ENCODE data around the gene UGCG. TPM values are rescaled to one million over a fixed set of nuclear protein-coding genes. Genes with fewer than 3 reads are reported as not detected.
A peak's percentile ranks its signal among the peaks of the same experiment; 100 is the strongest.

UGCG gene
- total and polyA plus RNA-seq, 9 of the 15 experiments (the other 6 are each of a cell fraction or from before 2014, with no cell fraction given) = 20.0 to 40.3 (median 29.2) TPM

DNA sequence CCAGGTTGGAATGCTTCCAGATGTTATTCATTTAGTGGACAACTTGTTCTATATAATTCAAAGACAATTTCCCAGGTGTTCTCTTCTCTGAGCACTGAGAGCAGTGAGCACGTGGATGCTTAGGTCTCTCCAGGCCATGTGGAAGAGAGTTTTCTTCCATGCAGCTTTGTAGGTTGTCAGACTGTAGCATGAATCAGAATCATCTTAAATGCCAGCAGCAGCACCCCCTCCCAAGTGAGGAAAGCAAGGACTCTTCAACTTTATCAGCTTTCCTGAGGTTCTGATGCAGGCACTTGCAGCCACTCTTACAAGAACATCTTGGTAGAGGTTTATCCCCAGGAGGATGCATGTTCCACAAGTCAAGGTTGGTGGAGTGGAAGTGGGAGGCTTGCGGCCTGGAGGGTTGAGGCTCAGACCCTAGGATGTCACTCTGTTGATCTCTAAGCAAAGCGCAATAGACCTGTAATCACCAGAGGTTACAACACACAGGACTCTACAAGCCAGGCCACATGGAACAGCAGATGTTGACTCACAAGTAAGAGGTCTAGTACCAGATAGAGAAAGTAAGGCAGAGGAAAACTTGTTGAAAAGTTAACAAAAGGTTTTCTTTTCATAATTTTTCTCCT, 47.7 kb downstream of the UGCG start:
- Histone ChIP-seq H3K27ac (ENCODE audit: extremely low read depth, low read depth, low read length) (no peak overlapping the region), H3K79me2 (ENCODE audit: control insufficient read depth, insufficient read depth, low read length) (no peaks in the 10 kb centered on the region), H3K9me1 (ENCODE audit: control insufficient read depth, insufficient read depth, low read length) (no peaks in the 10 kb centered on the region), H3K9ac (ENCODE audit: insufficient read depth in 1 of 2, low read depth in 2 of 2, low read length in 2 of 2) (no peak overlapping the region), H3K4me1 (replicated peaks in 1 of 2; ENCODE audit: control insufficient read depth in 2 of 2, insufficient read depth in 2 of 2, low read length in 2 of 2) (no peaks in the 10 kb centered on the region; a peak in 1 of 5 replicates), H3K9me3 (replicated peaks; ENCODE audit: control insufficient read depth, insufficient read depth, low read depth, low read length) (no peaks in the 10 kb centered on the region), H3K36me3 (ENCODE audit: control insufficient read depth, insufficient read depth, low read length) (no peaks in the 10 kb centered on the region), H2AFZ (ENCODE audit: low read depth, low read length) (no peak overlapping the region; the same call in 1 of the 2 replicates), H3K4me3 (no peak overlapping the region), H4K20me1 (replicated peaks; ENCODE audit: control insufficient read depth, insufficient read depth, low read length) (no peaks in the 10 kb centered on the region), H3K4me2 (ENCODE audit: insufficient read depth, low read length) (no peak overlapping the region), H3K27me3 (ENCODE audit: control insufficient read depth in 2 of 2, insufficient read depth in 2 of 2, low read length in 2 of 2) (no peaks in the 10 kb centered on the region)
- 48% methylated on average over 3 of the region's 3 CpGs for WGBS (ENCODE audit: insufficient coverage, low coverage, missing lambda C conversion rate)
- CTCF ChIA-PET (ENCODE audit: low intra/inter-chr PET ratio) = no interaction called here
- POLR2A ChIA-PET = interaction anchor here (0.7 to 1.4 kb wide), 4 partner anchors 9 to 28 kb away, joined by 3 to 7 read pairs (median 4); no protein-coding TSS in a partner anchor
- DNase-seq (ENCODE audit: extremely low read depth in 1 of 4, low spot score in 3 of 4) = no peak
- FAIRE-seq = no peak
- ATAC-seq = peak; percentile 68
- intact Hi-C loops (cut with micrococcal nuclease) (no loop called here), in situ Hi-C loops (cut with MboI) (no loop called here)
- TF ChIP-seq YBX1 (IDR thresholded peaks at IDR 0.05) (no peak), MXI1 (IDR thresholded peaks at IDR 0.05; ENCODE audit: low read depth, low read length) (no peak), SAFB (IDR thresholded peaks at IDR 0.05; ENCODE audit: borderline replicate concordance, low read depth, low read length) (no peak), MYNN (IDR thresholded peaks at IDR 0.05) (no peak), MYNN (CRISPR knock-in tag; IDR thresholded peaks at IDR 0.05) (no peak), ARID2 (IDR thresholded peaks at IDR 0.05) (no peak), KDM1A (IDR thresholded peaks at IDR 0.05) (no peak), ZNF384 (IDR thresholded peaks at IDR 0.05; ENCODE audit: low read depth, low read length) (no peak), CHCHD3 (CRISPR knock-in tag; IDR thresholded peaks at IDR 0.05) (no peak), PRMT5 (CRISPR knock-in tag; IDR thresholded peaks at IDR 0.05) (no peak), CEBPB (tag; IDR thresholded peaks at IDR 0.05) (peak; percentile 32; the same call in 1 of the 2 replicates), ESRRA (IDR thresholded peaks at IDR 0.05; ENCODE audit: borderline replicate concordance, low read depth) (no peak), ZNF133 (CRISPR knock-in tag; IDR thresholded peaks at IDR 0.05) (no peak), CEBPG (CRISPR knock-in tag; IDR thresholded peaks at IDR 0.05) (peak; percentile 58), CEBPG (tag; conservative IDR thresholded peaks at IDR 0.05 in 1 of 2, IDR thresholded peaks at IDR 0.05 in 1 of 2) (no peak; a peak in 1 of 4 replicates)
- TF ChIP-seq, protein P1, sequence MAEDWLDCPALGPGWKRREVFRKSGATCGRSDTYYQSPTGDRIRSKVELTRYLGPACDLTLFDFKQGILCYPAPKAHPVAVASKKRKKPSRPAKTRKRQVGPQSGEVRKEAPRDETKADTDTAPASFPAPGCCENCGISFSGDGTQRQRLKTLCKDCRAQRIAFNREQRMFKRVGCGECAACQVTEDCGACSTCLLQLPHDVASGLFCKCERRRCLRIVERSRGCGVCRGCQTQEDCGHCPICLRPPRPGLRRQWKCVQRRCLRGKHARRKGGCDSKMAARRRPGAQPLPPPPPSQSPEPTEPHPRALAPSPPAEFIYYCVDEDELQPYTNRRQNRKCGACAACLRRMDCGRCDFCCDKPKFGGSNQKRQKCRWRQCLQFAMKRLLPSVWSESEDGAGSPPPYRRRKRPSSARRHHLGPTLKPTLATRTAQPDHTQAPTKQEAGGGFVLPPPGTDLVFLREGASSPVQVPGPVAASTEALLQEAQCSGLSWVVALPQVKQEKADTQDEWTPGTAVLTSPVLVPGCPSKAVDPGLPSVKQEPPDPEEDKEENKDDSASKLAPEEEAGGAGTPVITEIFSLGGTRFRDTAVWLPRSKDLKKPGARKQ (CRISPR knock-in tag; IDR thresholded peaks at IDR 0.05) = no peak
- TF ChIP-seq, protein P2, sequence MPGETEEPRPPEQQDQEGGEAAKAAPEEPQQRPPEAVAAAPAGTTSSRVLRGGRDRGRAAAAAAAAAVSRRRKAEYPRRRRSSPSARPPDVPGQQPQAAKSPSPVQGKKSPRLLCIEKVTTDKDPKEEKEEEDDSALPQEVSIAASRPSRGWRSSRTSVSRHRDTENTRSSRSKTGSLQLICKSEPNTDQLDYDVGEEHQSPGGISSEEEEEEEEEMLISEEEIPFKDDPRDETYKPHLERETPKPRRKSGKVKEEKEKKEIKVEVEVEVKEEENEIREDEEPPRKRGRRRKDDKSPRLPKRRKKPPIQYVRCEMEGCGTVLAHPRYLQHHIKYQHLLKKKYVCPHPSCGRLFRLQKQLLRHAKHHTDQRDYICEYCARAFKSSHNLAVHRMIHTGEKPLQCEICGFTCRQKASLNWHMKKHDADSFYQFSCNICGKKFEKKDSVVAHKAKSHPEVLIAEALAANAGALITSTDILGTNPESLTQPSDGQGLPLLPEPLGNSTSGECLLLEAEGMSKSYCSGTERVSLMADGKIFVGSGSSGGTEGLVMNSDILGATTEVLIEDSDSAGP (CRISPR knock-in tag; IDR thresholded peaks at IDR 0.05) = no peak
- TF ChIP-seq, protein P3, sequence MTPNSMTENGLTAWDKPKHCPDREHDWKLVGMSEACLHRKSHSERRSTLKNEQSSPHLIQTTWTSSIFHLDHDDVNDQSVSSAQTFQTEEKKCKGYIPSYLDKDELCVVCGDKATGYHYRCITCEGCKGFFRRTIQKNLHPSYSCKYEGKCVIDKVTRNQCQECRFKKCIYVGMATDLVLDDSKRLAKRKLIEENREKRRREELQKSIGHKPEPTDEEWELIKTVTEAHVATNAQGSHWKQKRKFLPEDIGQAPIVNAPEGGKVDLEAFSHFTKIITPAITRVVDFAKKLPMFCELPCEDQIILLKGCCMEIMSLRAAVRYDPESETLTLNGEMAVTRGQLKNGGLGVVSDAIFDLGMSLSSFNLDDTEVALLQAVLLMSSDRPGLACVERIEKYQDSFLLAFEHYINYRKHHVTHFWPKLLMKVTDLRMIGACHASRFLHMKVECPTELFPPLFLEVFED (CRISPR knock-in tag; conservative IDR thresholded peaks at IDR 0.05) = no peak
- BruUV-seq (replicated peaks) = no TSS peak
